ENCODE measurements around the gene PTPN11.

GRCh38 chr12:112479413-112479812, 60.7 kb downstream of the PTPN11 start:
- TF ChIP-seq, protein P1, sequence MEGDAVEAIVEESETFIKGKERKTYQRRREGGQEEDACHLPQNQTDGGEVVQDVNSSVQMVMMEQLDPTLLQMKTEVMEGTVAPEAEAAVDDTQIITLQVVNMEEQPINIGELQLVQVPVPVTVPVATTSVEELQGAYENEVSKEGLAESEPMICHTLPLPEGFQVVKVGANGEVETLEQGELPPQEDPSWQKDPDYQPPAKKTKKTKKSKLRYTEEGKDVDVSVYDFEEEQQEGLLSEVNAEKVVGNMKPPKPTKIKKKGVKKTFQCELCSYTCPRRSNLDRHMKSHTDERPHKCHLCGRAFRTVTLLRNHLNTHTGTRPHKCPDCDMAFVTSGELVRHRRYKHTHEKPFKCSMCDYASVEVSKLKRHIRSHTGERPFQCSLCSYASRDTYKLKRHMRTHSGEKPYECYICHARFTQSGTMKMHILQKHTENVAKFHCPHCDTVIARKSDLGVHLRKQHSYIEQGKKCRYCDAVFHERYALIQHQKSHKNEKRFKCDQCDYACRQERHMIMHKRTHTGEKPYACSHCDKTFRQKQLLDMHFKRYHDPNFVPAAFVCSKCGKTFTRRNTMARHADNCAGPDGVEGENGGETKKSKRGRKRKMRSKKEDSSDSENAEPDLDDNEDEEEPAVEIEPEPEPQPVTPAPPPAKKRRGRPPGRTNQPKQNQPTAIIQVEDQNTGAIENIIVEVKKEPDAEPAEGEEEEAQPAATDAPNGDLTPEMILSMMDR (IDR thresholded peaks at IDR 0.05; ENCODE audit: low read depth, low read length, poor library complexity, severe bottlenecking): no peak
- TF ChIP-seq EZH2phosphoT487 (IDR thresholded peaks at IDR 0.05; ENCODE audit: borderline replicate concordance, low read length): no peak

All from DOHH2 (cell line).